HepG2 (cell line): Measurements from ENCODE around the gene CRHBP. TPM values are rescaled to one million over a fixed set of nuclear protein-coding genes. Genes with fewer than 3 reads are reported as not detected.

ENCODE experiments used
- ATAC-seq: fragments of 200-7000 bp; cut with Tn5 transposase; 3 replicates; pipeline ENCODE4 v1.9.1; 2020; ENCODE audit warnings: mild to moderate bottlenecking, moderate library complexity
- BruUV-seq: library from RNA; stranded (reverse); fragments of 400-500 nt; replicated peaks from 2 replicates; lab custom pipeline; 2021; lab: Mats Ljungman, UMichigan
- CTCF ChIA-PET: fragments of 300-600 bp; formaldehyde crosslinking; extraction: SDS; loops from one replicate; lab custom pipeline; 2021; ENCODE audit warnings: low total read pairs, inconsistent platforms, low intra/inter-chr PET ratio; lab: Yijun Ruan, JAX
- POLR2A ChIA-PET: fragments of 350-600 bp; sonication (Branson Sonifier 250); formaldehyde crosslinking; loops from one replicate; lab custom pipeline; 2020; ENCODE audit warnings: antibody characterized with exemption, inconsistent platforms; lab: Yijun Ruan, JAX
- DNase-seq: peaks from one replicate; pipeline ENCODE4 v3.0.0-alpha.2; 2015; ENCODE audit warnings: low spot score
- FAIRE-seq: peaks from 3 replicates; lab custom pipeline; 2011; peaks lifted over from hg19 to GRCh38; lab: Jason Lieb, UNC
- H2AFZ ChIP-seq: one replicate; pipeline ENCODE4 v1.6.1; 2011; ENCODE audit warnings: low read length, inconsistent platforms
- H3K27ac ChIP-seq: fragments of 300-600 bp; 3 replicates; pipeline ENCODE4 v1.8.0; 2011; ENCODE audit warnings: mixed run types, mild to moderate bottlenecking, mixed read lengths, low read length, inconsistent platforms; ENCODE audit not compliant: insufficient read depth; ENCODE audit errors: extremely low read length
- H3K27me3 ChIP-seq, 2 experiments: fragments of 200-600 bp in 1 of 2; 2 replicates in 1 of 2; 3 replicates in 1 of 2; pipeline versions ENCODE4 v1.6.0 to v1.8.0; 2011; ENCODE audit warnings: low read length in 2 of 2, mild to moderate bottlenecking in 2 of 2, moderate library complexity in 2 of 2, inconsistent platforms in 1 of 2; ENCODE audit not compliant: insufficient read depth in 2 of 2, control insufficient read depth in 1 of 2
- H3K36me3 ChIP-seq, 2 experiments: fragments of 200-600 bp in 1 of 2; replicated peaks in 1 of 2; 2 replicates in 1 of 2; 3 replicates in 1 of 2; pipeline versions ENCODE4 v1.5.1 to v1.8.0; 2011; ENCODE audit warnings: low read length in 2 of 2, inconsistent platforms in 1 of 2; ENCODE audit not compliant: insufficient read depth in 2 of 2, control insufficient read depth in 1 of 2
- H3K4me1 ChIP-seq: 2 replicates; pipeline ENCODE4 v1.5.1; 2012; ENCODE audit warnings: low read length, inconsistent platforms; ENCODE audit not compliant: insufficient read depth
- H3K4me2 ChIP-seq: 2 replicates; pipeline ENCODE4 v1.6.0; 2011; ENCODE audit warnings: low read depth, low read length, inconsistent platforms
- H3K4me3 ChIP-seq, 3 experiments: fragments of 200-600 bp in 1 of 3; sonication (generic), shearing (Covaris generic) in 1 of 3; replicated peaks in 1 of 3; 2 replicates each; pipeline ENCODE4 v1.5.1; 2011 to 2016; ENCODE audit warnings: low read length in 3 of 3, inconsistent platforms in 2 of 3, low read depth in 2 of 3, mild to moderate bottlenecking in 2 of 3, control low read depth in 1 of 3, mixed read lengths in 1 of 3; ENCODE audit not compliant: insufficient read depth in 1 of 3
- H3K79me2 ChIP-seq: one replicate; pipeline ENCODE4 v1.6.1; 2011; ENCODE audit warnings: low read length, inconsistent platforms; ENCODE audit not compliant: insufficient read depth
- H3K9ac ChIP-seq: 2 replicates; pipeline ENCODE4 v1.6.0; 2011; ENCODE audit warnings: mild to moderate bottlenecking, low read depth, low read length, inconsistent platforms; ENCODE audit not compliant: insufficient read depth
- H3K9me3 ChIP-seq: 2 replicates; pipeline ENCODE4 v1.5.1; 2012; ENCODE audit warnings: mild to moderate bottlenecking, low read length
- H4K20me1 ChIP-seq: 2 replicates; pipeline ENCODE4 v1.6.0; 2011; ENCODE audit warnings: inconsistent platforms, mild to moderate bottlenecking, low read length, moderate library complexity; ENCODE audit not compliant: insufficient read depth
- CHD2 ChIP-seq: IDR thresholded peaks from 2 replicates; pipeline ENCODE4 v1.6.1; 2011; ENCODE audit warnings: low read depth, low read length, improper control_type of control experiment
- DMAP1 ChIP-seq: IDR thresholded peaks from 2 replicates; pipeline ENCODE4 v1.6.1; 2016
- DPF2 ChIP-seq: sonication (generic); formaldehyde crosslinking; IDR thresholded peaks from 2 replicates; pipeline ENCODE4 v1.4.0; 2020; ENCODE audit warnings: mild to moderate bottlenecking, low read depth, missing genetic modification reagents, borderline replicate concordance
- GPN1 ChIP-seq: sonication (generic); formaldehyde crosslinking; IDR thresholded peaks from 2 replicates; pipeline ENCODE4 v1.5.1; 2020; ENCODE audit warnings: missing genetic modification reagents, borderline replicate concordance
- HBP1 ChIP-seq: IDR thresholded peaks from 2 replicates; pipeline ENCODE4 v1.6.1; 2016; ENCODE audit warnings: low read depth, control low read depth
- PAF1 ChIP-seq: IDR thresholded peaks from 2 replicates; pipeline ENCODE4 v1.6.1; 2016; ENCODE audit warnings: missing genetic modification reagents, missing compliant biosample characterization
- TBX2 ChIP-seq: sonication (generic); formaldehyde crosslinking; IDR thresholded peaks from 2 replicates; pipeline ENCODE4 v1.5.0; 2020; ENCODE audit warnings: missing genetic modification reagents, mild to moderate bottlenecking, borderline replicate concordance
- TSC22D2 ChIP-seq: sonication (generic); formaldehyde crosslinking; IDR thresholded peaks from 2 replicates; pipeline ENCODE4 v1.5.1; 2020; ENCODE audit warnings: missing genetic modification reagents, mild to moderate bottlenecking, borderline replicate concordance
- ZGPAT ChIP-seq: IDR thresholded peaks from 2 replicates; pipeline ENCODE4 v1.6.1; 2016; ENCODE audit warnings: mild to moderate bottlenecking
- ZMAT3 ChIP-seq: sonication (generic); formaldehyde crosslinking; conservative IDR thresholded peaks from 2 replicates; pipeline ENCODE4 v1.7.0; 2021; ENCODE audit warnings: missing genetic modification reagents
- ZMYM2 ChIP-seq: sonication (generic); formaldehyde crosslinking; IDR thresholded peaks from 2 replicates; pipeline ENCODE4 v1.8.0; 2022; ENCODE audit warnings: mild to moderate bottlenecking, missing genetic modification reagents
- ZNF460 ChIP-seq: sonication (generic); formaldehyde crosslinking; IDR thresholded peaks from 2 replicates; pipeline ENCODE4 v1.5.1; 2020; ENCODE audit warnings: missing genetic modification reagents, mild to moderate bottlenecking, borderline replicate concordance
- ZNF577 ChIP-seq: sonication (generic); formaldehyde crosslinking; IDR thresholded peaks from 2 replicates; pipeline ENCODE4 v1.4.0; 2020; ENCODE audit warnings: mild to moderate bottlenecking, low read depth, missing genetic modification reagents, borderline replicate concordance
- ZNF646 ChIP-seq: sonication (generic); formaldehyde crosslinking; IDR thresholded peaks from 2 replicates; pipeline ENCODE4 v1.9.0; 2021; ENCODE audit warnings: mild to moderate bottlenecking, missing genetic modification reagents
- ZNF7 ChIP-seq: IDR thresholded peaks from 2 replicates; pipeline ENCODE4 v1.6.1; 2016; ENCODE audit warnings: missing biosample characterization, missing genetic modification reagents
- ZNF816 ChIP-seq: sonication (generic); formaldehyde crosslinking; IDR thresholded peaks from 2 replicates; pipeline ENCODE4 v1.8.0; 2022; ENCODE audit warnings: missing genetic modification reagents, mild to moderate bottlenecking, borderline replicate concordance
- WGBS: methylation state at CpG from one replicate; pipeline ENCODE4 v1.1.6; 2017; ENCODE audit warnings: low lambda C conversion rate; 5-methylcytosine and 5-hydroxymethylcytosine counted together
- in situ Hi-C: cut with HindIII; loops from 2 replicates; pipeline ENCODE4 v1.10.0; 2017; ENCODE audit warnings: low pct_unique_long_range_greater_than_20kb; ENCODE audit not compliant: extremely low pct_ligation_motif_present
- intact Hi-C: fragments of 100-400 bp; cut with micrococcal nuclease; formaldehyde crosslinking; loops from one replicate; pipeline ENCODE4 v1.10.0; 2022; ENCODE audit not compliant: unreplicated experiment
- polyA plus RNA-seq, 8 experiments: library from polyadenylated mRNA; depleted of rRNA in 3 of 8; stranded (reverse) in 7 of 8; unstranded in 1 of 8; fragments of >200 nt; fragmentation: Illumina TruSeq in 4 of 8; extraction: Trizol in 4 of 8; gene quantifications; 2 replicates each; pipeline versions ENCODE4 v1.2.1 to v1.2.3, GENCODE V29; 2011 to 2016; ENCODE audit warnings: low read depth in 4 of 8, missing spikeins in 1 of 8, mixed read lengths in 1 of 8; ENCODE audit not compliant: insufficient read depth in 1 of 8
- total RNA-seq, 5 experiments: library from RNA; depleted of rRNA; stranded (reverse); fragments of >200 nt; fragmentation: Illumina TruSeq; extraction: Trizol; gene quantifications; 2 replicates each; pipeline ENCODE4 v1.2.3, GENCODE V29; 2016; ENCODE audit warnings: low read depth in 1 of 5

The CRHBP gene
- total and polyA plus RNA-seq, 2 of the 13 experiments (the other 11 are each of a cell fraction or from before 2014, with no cell fraction given): not detected

GRCh38 chr5:76941000-76941399 lies 11.8 kb upstream of the CRHBP start:
- H3K9ac ChIP-seq: no peak overlapping the region
- WGBS: 11% methylated on average over 4 of the region's 4 CpGs
- H2AFZ ChIP-seq: no peak overlapping the region
- no peaks in the 10 kb centered on the region for H3K36me3 ChIP-seq
- H3K4me1 ChIP-seq: peaks cover 18% of the 10 kb centered on the region
- no peak for TF ChIP-seq CHD2
- TF ChIP-seq ZMYM2 (CRISPR knock-in tag): no peak
- TF ChIP-seq TSC22D2 (CRISPR knock-in tag): no peak
- no peak for TF ChIP-seq HBP1 (CRISPR knock-in tag)
- TF ChIP-seq GPN1 (CRISPR knock-in tag): no peak
- no peak for TF ChIP-seq ZNF577 (CRISPR knock-in tag)
- TF ChIP-seq ZGPAT (CRISPR knock-in tag): no peak
- no peak for TF ChIP-seq ZNF646 (CRISPR knock-in tag)
- TF ChIP-seq TBX2 (CRISPR knock-in tag): no peak
- TF ChIP-seq ZNF7 (CRISPR knock-in tag): no peak
- TF ChIP-seq ZNF816 (CRISPR knock-in tag): no peak
- TF ChIP-seq ZMAT3 (CRISPR knock-in tag): no peak
- no peak for TF ChIP-seq DMAP1 (CRISPR knock-in tag)
- TF ChIP-seq DPF2: no peak
- TF ChIP-seq ZNF460 (CRISPR knock-in tag): no peak
- no peak for TF ChIP-seq PAF1 (CRISPR knock-in tag)
- no peaks in the 10 kb centered on the region for H3K79me2 ChIP-seq
- ChIA-PET CTCF (no interaction called here), POLR2A (no interaction called here)
- intact Hi-C loops (no loop called here), in situ Hi-C loops (no loop called here)
- BruUV-seq: no TSS peak
- DNase-seq (no peak), FAIRE-seq (no peak), ATAC-seq (no peak)
- no peaks in the 10 kb centered on the region for H3K9me3 ChIP-seq
- no peak overlapping the region for H3K4me2 ChIP-seq
- H4K20me1 ChIP-seq: no peaks in the 10 kb centered on the region
- peaks cover 0 to 3% of the 10 kb centered on the region in 2 experiments; a peak in 2 of 5 replicates for H3K27me3 ChIP-seq
- H3K27ac ChIP-seq: no peak overlapping the region
- no peak overlapping the region for H3K4me3 ChIP-seq
